GM18861 (cell line): ENCODE data around the gene STAT3.
"Not testable (repeated sequence)": the region's sequence is repeated elsewhere in the genome, so short reads cannot be mapped to it uniquely, and the experiment has no call there.

Experiments used
- ATAC-seq: cut with Tn5 transposase; IDR thresholded peaks from one replicate; pipeline ENCODE4 v1.9.1; 2021; ENCODE audit not compliant: unreplicated experiment

STAT3 gene

DNA sequence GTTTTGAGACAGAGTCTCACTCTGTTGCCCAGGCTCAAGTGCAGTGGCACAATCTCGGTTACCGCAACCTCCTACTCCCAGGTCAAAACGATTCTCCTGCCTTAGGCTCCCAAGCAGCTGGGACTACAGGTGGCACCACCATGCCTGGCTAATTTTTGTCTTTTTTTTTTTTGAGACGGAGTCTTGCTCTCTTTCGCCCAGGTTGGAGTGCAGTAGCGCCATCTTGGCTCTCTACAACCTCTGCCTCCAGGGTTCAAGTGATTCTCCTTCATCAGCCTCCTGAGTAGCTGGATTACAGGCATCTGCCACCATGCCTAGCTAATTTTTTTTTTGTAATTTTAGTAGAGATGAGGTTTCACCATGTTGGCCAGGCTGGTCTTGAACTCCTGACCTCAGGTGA, 70.3 kb downstream of the STAT3 start:
- ATAC-seq, result not testable (repeated sequence)

DNA sequence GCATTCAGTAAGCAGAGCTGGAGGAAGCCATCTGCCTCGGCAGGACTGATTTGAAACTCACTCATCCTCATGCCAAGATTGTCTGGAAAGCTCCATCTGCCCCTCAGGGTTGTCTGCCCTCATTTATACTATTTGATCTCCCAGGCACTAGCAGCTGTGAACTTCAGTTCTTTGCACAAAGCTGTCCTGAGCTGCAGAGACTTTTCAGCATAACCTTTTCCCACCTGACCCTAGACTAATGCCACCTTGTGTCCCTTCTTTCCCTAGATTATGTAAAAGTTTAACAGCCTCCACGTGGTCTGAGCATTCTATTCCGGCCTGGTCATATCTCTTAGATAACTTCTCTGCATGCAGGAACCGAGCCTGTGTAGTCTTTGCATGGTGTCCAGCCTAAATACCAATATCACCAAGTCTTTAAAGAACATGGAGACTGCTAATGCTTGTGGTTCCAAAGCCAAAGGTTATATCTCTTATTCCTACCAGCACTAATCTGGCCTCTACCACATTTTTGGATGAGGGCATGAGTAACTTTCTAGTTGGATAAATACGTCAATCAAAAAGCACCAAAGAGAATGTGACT, 70.9 kb downstream of the STAT3 start:
- ATAC-seq, result no peak

DNA sequence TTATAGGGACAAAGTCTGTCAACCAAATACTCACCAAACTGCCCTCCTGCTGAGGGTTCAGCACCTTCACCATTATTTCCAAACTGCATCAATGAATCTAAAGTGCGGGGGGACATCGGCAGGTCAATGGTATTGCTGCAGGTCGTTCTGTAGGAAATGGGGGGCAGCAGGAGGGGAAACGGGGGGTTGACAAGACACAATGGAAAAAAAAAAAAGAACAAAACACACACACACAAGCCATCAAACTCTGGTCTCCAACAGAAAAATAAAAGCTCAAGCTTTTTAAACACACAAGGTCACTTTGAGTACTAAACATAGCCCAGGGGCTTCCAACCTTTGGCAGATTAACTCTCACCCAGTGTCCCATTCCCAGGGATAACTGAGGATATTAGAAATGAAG, 71.5 kb downstream of the STAT3 start:
- ATAC-seq, result no peak

GRCh38 chr17:42315402-42316156, 72.7 kb downstream of the STAT3 start:
- ATAC-seq, result no peak

- ATAC-seq, result no peak
Observed at GRCh38 chr17:42313773-42314566, 74.3 kb downstream of the STAT3 start.

DNA sequence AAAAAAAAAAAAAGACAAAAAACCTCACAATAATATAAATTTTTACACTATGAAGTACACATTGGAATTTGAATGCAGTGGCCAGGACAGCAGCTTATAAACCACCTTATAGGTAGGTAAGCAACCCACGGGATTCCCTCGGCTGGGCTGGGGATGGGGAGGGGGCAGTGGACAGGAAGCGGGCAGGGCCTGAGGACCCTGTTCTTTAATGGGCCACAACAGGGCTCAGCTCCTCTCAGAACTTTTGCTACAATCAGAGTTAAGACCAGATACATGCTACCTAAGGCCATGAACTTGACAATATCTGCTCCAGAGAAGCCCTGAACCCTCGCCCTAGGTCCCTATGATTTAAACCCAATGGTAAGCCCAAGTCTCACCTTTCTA, 74.9 kb downstream of the STAT3 start:
- no peak for ATAC-seq

DNA sequence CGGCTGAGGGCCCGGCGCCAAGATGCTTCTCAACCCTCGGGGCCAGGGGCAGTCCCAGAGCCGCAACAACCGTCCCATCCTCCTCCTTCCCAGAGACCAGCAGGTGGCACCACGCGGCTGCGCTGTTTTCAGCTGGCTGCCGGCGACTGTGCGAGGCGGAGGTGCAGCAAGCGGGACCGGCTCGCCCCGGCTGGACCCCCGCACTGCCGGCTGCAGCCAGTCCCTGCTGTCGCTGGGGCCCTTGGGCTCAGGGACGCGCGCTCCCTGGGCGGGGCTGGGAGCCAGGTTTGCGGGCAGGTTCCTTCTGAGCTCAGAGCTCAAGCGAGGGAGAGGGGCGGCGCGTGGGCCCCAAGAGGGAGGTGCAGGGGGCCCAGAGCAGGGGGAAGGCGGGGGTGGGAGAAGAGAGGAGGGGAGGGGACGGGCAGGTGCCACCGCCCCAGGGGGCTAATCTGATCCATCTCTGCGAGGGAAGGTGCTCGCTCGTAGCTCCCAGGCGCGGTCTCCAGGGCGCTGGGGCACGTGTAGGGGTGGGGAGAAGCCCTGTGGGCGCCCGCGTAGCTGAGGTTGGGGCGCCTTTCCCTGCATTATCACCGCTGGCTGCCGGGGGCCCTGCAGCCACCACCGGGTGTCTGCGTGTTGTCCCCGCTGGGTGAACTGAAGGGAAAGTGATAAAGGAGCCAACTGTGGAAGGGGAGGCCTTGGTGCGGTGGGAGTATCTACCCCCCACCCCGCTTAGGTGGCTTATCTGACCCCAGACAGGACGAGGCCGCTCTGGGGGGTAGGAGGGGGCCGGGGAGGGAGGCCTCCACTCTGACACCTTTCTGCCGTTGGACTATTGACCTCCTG, 75.7 kb downstream of the STAT3 start:
- ATAC-seq, result peak; percentile 41

GRCh38 chr17:42312035-42312284, 76.3 kb downstream of the STAT3 start:
- no peak for ATAC-seq

DNA sequence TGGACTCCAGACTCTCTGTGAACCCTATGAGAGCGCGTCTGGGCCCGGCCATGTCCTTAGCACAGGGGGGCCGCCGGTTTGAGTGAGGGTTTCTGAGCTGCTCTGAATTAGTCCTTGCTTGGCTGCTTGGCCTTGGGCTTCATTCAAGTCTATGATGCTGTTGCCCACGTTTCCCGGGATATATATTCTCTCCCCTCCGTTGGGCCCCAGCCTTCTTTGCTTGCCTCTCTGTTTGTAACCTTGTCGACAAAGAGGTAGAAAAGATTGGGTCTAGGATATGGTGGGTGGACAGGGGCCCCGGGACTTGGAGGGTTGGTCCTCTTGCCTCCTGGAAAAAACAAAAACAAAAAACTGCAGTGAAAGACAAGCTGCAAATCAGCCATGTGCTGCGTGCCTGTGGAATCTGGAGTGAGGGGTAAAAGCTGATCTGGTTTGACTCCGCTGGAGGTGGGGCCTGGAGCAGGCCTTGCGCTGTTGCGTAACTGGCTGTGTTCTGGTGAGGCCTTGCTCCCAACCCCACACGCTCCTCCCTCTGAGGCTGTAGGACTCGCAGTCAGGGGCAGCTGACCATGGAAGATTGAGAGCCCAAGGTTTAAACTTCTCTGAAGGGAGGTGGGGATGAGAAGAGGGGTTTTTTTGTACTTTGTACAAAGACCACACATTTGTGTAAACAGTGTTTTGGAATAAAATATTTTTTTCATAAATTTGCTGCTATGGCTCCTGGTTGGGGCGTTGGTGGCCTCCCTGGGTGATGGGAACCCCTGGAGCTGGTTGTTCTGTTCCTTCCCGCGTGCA, 76.8 kb downstream of the STAT3 start:
- ATAC-seq, result no peak

- ATAC-seq, result no peak
Observed at GRCh38 chr17:42310787-42311215, 77.4 kb downstream of the STAT3 start.

DNA sequence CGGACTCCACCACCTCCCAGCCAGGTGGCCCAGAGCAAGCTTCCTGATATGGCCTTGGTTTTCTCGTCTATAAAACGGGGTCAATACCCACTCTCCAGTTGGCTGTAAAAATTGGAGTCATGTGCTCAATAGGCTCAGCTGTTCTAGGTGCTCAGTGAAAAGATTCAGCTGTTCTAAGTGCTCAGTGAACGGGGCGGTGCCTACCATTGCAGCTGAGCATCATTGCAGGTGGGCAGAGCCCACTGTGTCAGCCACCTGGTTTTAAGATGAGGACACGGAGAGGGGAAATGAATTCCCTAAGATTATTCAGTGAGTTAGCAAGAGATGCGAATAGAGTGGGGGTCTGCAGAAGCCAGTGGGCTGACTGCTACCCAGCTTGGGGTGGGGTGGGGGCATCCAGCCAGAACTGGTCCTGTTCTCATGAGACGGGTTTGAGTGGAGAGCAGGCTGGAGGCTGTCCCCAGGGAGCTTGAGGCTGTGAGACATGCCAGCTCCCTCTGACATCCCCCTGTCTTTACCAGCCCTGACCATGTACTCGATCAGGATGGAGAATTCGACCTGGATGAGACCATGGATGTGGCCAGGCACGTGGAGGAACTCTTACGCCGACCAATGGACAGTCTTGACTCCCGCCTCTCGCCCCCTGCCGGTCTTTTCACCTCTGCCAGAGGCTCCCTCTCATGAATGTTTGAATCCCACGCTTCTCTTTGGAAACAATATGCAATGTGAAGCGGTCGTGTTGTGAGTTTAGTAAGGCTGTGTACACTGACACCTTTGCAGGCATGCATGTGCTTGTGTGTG, 78.1 kb downstream of the STAT3 start:
- no peak for ATAC-seq

GRCh38 chr17:42309142-42309541, 79.1 kb downstream of the STAT3 start:
- no peak for ATAC-seq

- ATAC-seq, result no peak
Observed at GRCh38 chr17:42308446-42308845, 79.8 kb downstream of the STAT3 start.

GRCh38 chr17:42307362-42307927, 80.8 kb downstream of the STAT3 start:
- ATAC-seq, result no peak

- ATAC-seq, result no peak
Observed at GRCh38 chr17:42306385-42306667, 81.9 kb downstream of the STAT3 start.

- no peak for ATAC-seq
Observed at GRCh38 chr17:42305543-42306384, 82.5 kb downstream of the STAT3 start.

- not testable (repeated sequence) for ATAC-seq
Observed at GRCh38 chr17:42305031-42305330, 83.3 kb downstream of the STAT3 start.

GRCh38 chr17:42304187-42305030, 83.8 kb downstream of the STAT3 start:
- no peak for ATAC-seq
